Pancreas (tissue), 10 donors: ENCODE measurements around the gene CASP9. TPM values are rescaled to one million over a fixed set of nuclear protein-coding genes. Genes with fewer than 3 reads are reported as not detected.

ENCODE experiments used
- ATAC-seq, 4 donors: fragments of 200-7000 bp; cut with Tn5 transposase; one replicate each; pipeline versions ENCODE4 v1.8.0 to v1.9.1; 2020; ENCODE audit warnings: mild to moderate bottlenecking in 4 of 4, moderate library complexity in 4 of 4
- DNase-seq, 6 donors: peaks; one replicate each; pipeline ENCODE4 v3.0.0-alpha.2; 2020
- FAIRE-seq: peaks from 2 replicates; lab custom pipeline; 2012; peaks lifted over from hg19 to GRCh38; lab: Jason Lieb, UNC
- H3K27ac ChIP-seq, 4 donors: fragments of 200-600 bp; sonication (generic); 1 replicate in 3 of 4; 2 replicates in 1 of 4; pipeline versions ENCODE4 v1.5.0 to v1.8.0; 2020
- H3K27me3 ChIP-seq, 4 donors: fragments of 200-600 bp; one replicate each; pipeline ENCODE4 v1.8.0; 2021
- H3K36me3 ChIP-seq, 3 donors: fragments of 200-600 bp; sonication (generic) in 1 of 3; one replicate each; pipeline versions ENCODE4 v1.5.0 to v1.8.0; 2020 to 2021
- H3K4me1 ChIP-seq, 3 donors: fragments of 200-600 bp; one replicate each; pipeline ENCODE4 v1.8.0; 2021
- H3K4me3 ChIP-seq, 4 donors: fragments of 200-600 bp; sonication (generic) in 2 of 4; one replicate each; pipeline versions ENCODE4 v1.5.0 to v1.8.0; 2020 to 2021
- H3K9me3 ChIP-seq, 4 donors: fragments of 200-600 bp; one replicate each; pipeline ENCODE4 v1.8.0; 2021
- CTCF ChIP-seq, 4 donors: fragments of 200-600 bp; sonication (generic) in 3 of 4; IDR thresholded peaks; one replicate each; pipeline versions ENCODE4 v1.5.0 to v1.8.0; 2021; ENCODE audit warnings: antibody characterized with exemption in 4 of 4
- WGBS, 2 donors: extraction: QIAGEN DNeasy Blood & Tissue Kit; methylation state at CpG; one replicate each; pipeline ENCODE4 v1.1.7; 2013; 5-methylcytosine and 5-hydroxymethylcytosine counted together
- intact Hi-C, 3 donors: fragments of 100-400 bp; cut with DNase I; formaldehyde crosslinking; loops; one replicate each; pipeline versions ENCODE4 v1.11.1 to v1.14.2; 2022
- polyA plus RNA-seq, 2 donors: library from polyadenylated mRNA; stranded (reverse); fragments of 200-250 nt; gene quantifications; one replicate each; pipeline ENCODE4 v1.2.3, GENCODE V29; 2013
- total RNA-seq, 6 donors: library from RNA; stranded (reverse); fragmentation: NEBNext Ultra II Directional in 4 of 6; extraction: Animal tissue kit (Norgen Biotek cat#: 25700) in 4 of 6; gene quantifications; one replicate each; pipeline versions ENCODE4 v1.2.1 to v1.2.4, GENCODE V29; 2021 to 2023
- donor health status: healthy with polysubstance abuse.
- donor health status: DM: no; HTN: no; CAD: no; lungs with moderate emphysema.
- donor health status: DM: no; HTN: no; CAD: no.
- donor health status: control.
- donor health status: control.
- donor health status: Bipolar disorder and iron deficiency.
- donor health status: DM: yes; HTN: yes; CAD: no.
- donor health status: DM: no; HTN: no; CAD: no.
- donor health status: DM: no; HTN: no; CAD: no.
- donor health status: DM: yes; HTN: yes; CAD: no.

CASP9 gene
- total and polyA plus RNA-seq, 8 donors, result 6.6 to 32.0 (median 8.9) TPM

GRCh38 chr1:15526490-15527339, 2.7 kb upstream of the CASP9 start, which contains the start of gene DNAJC16:
Gene DNAJC16, plus strand, starts transcription at chr1:15526848. Its CDS starts 2,258 bp downstream, at chr1:15529106.
- Histone ChIP-seq H3K27ac (peak within 1 kb of the TSS; percentile 72 to 97 (median 90)), H3K27me3 (no peaks in the 10 kb centered on the region), H3K4me1 (peaks cover 19 to 28% (median 22%) of the 10 kb centered on the region in 3 donors), H3K9me3 (no peaks in the 10 kb centered on the region), H3K4me3 (peak within 1 kb of the TSS; percentile 47 to 89 (median 70)), H3K36me3 (no peaks in the 10 kb centered on the region)
- DNase-seq, result peak; percentile 93 to 100 (median 100)
- TF ChIP-seq CTCF (IDR thresholded peaks at IDR 0.05), result no peak
- FAIRE-seq, result peak; percentile 97
- peak; percentile 59 to 70 (median 64) for ATAC-seq
- intact Hi-C loops, result no loop called here
- WGBS, 2 donors, result 1% methylated on average over 54 to 65 of the region's 65 CpGs

- no peak for TF ChIP-seq CTCF (IDR thresholded peaks at IDR 0.05)
- Histone ChIP-seq H3K27me3 (no peaks in the 10 kb centered on the region), H3K36me3 (no peaks in the 10 kb centered on the region), H3K27ac (peak overlapping the region; percentile 72 to 97 (median 90)), H3K4me1 (peaks cover 19 to 28% (median 22%) of the 10 kb centered on the region in 3 donors), H3K4me3 (peak overlapping the region in 2 of 4 donors; percentile 79 to 89), H3K9me3 (no peaks in the 10 kb centered on the region)
- DNase-seq (peak in 2 of 6 donors; percentile 41 to 55), FAIRE-seq (no peak), ATAC-seq (no peak)
- intact Hi-C loops, result no loop called here
- 7% methylated on average over 9 of the region's 9 CpGs for WGBS, 2 donors
Measured at GRCh38 chr1:15526021-15526489, 2.0 kb upstream of the CASP9 start.

- Histone ChIP-seq H3K4me1 (peaks cover 19 to 28% (median 22%) of the 10 kb centered on the region in 3 donors), H3K9me3 (no peaks in the 10 kb centered on the region), H3K27ac (peak overlapping the region; percentile 72 to 97 (median 90)), H3K36me3 (no peaks in the 10 kb centered on the region), H3K27me3 (no peaks in the 10 kb centered on the region), H3K4me3 (peak overlapping the region in 3 of 4 donors; percentile 21 to 89 (median 29))
- ATAC-seq (peak in 3 of 4 donors; percentile 67 to 73 (median 72)), DNase-seq (peak in 2 of 6 donors; percentile 47 to 99), FAIRE-seq (no peak)
- TF ChIP-seq CTCF (IDR thresholded peaks at IDR 0.05), result no peak
- WGBS, 2 donors, result 2 to 3% methylated on average over 40 of the region's 40 CpGs
- intact Hi-C loops, result no loop called here
Measured at GRCh38 chr1:15525050-15526020, 1.3 kb upstream of the CASP9 start.

- no peaks in the 10 kb centered on the region for H3K9me3 ChIP-seq
- H3K36me3 ChIP-seq, result no peaks in the 10 kb centered on the region
- no peak for TF ChIP-seq CTCF (IDR thresholded peaks at IDR 0.05)
- peak; percentile 99 to 100 (median 100) for DNase-seq
- intact Hi-C loops, result no loop called here
- ATAC-seq, result peak; percentile 65 to 74 (median 66)
- H3K27ac ChIP-seq, result peak overlapping the region; percentile 91 to 97 (median 96)
- peak overlapping the region; percentile 60 to 71 (median 66) for H3K4me3 ChIP-seq
- FAIRE-seq, result no peak
- 1 to 2% methylated on average over 40 to 87 of the region's 88 CpGs for WGBS, 2 donors
- peaks cover 19 to 28% (median 22%) of the 10 kb centered on the region in 3 donors for H3K4me1 ChIP-seq
- no peaks in the 10 kb centered on the region for H3K27me3 ChIP-seq
Measured at GRCh38 chr1:15524283-15525049, 451 bp upstream of the CASP9 start.
